Measurements from ENCODE around the gene FGF11.

The FGF11 gene

GRCh38 chr17:7476951-7477350, 37.6 kb downstream of the FGF11 start:
- no peak overlapping the region for H3K9ac ChIP-seq (ENCODE audit: low read length)
- no peaks in the 10 kb centered on the region for H3K79me2 ChIP-seq (ENCODE audit: insufficient read depth, low read length)
- H3K4me2 ChIP-seq (ENCODE audit: low read depth, low read length, poor library complexity, severe bottlenecking) = no peak overlapping the region
- H3K27me3 ChIP-seq (ENCODE audit: low read length) = no peaks in the 10 kb centered on the region
- no peaks in the 10 kb centered on the region for H3K36me3 ChIP-seq (ENCODE audit: low read length)
- no peak overlapping the region for H3K27ac ChIP-seq (ENCODE audit: low read depth, low read length)
- H3F3A ChIP-seq (ENCODE audit: insufficient read depth) = no peaks in the 10 kb centered on the region
- TF ChIP-seq CTCF (IDR thresholded peaks at IDR 0.05; ENCODE audit: insufficient read depth, low read length, poor library complexity, severe bottlenecking) = no peak
- no peak for TF ChIP-seq EZH2phosphoT487 (conservative IDR thresholded peaks at IDR 0.05; ENCODE audit: low read length)
- no peaks in the 10 kb centered on the region for H3K9me3 ChIP-seq (ENCODE audit: insufficient read depth, low read length)
- H4K20me1 ChIP-seq (ENCODE audit: low read depth, low read length) = no peaks in the 10 kb centered on the region
- no peaks in the 10 kb centered on the region for H3K9me2 ChIP-seq (replicated peaks; ENCODE audit: insufficient read depth, low read length)
- H2AFZ ChIP-seq (ENCODE audit: low read depth, low read length, severe bottlenecking) = no peak overlapping the region
- H3K4me3 ChIP-seq (ENCODE audit: insufficient read depth, low read length, poor library complexity, severe bottlenecking) = no peak overlapping the region

GRCh38 chr17:7477392-7478275, 38.3 kb downstream of the FGF11 start:
- Histone ChIP-seq H3K36me3 (ENCODE audit: low read length) (no peaks in the 10 kb centered on the region), H3F3A (ENCODE audit: insufficient read depth) (no peaks in the 10 kb centered on the region), H3K4me3 (ENCODE audit: insufficient read depth, low read length, poor library complexity, severe bottlenecking) (no peak overlapping the region), H3K9me3 (ENCODE audit: insufficient read depth, low read length) (no peaks in the 10 kb centered on the region), H3K79me2 (ENCODE audit: insufficient read depth, low read length) (no peaks in the 10 kb centered on the region), H3K9ac (ENCODE audit: low read length) (no peak overlapping the region), H2AFZ (ENCODE audit: low read depth, low read length, severe bottlenecking) (no peak overlapping the region), H4K20me1 (ENCODE audit: low read depth, low read length) (no peaks in the 10 kb centered on the region), H3K27ac (ENCODE audit: low read depth, low read length) (no peak overlapping the region), H3K4me2 (ENCODE audit: low read depth, low read length, poor library complexity, severe bottlenecking) (no peak overlapping the region), H3K9me2 (replicated peaks; ENCODE audit: insufficient read depth, low read length) (no peaks in the 10 kb centered on the region), H3K27me3 (ENCODE audit: low read length) (no peaks in the 10 kb centered on the region)
- TF ChIP-seq EZH2phosphoT487 (conservative IDR thresholded peaks at IDR 0.05; ENCODE audit: low read length) (no peak), CTCF (IDR thresholded peaks at IDR 0.05; ENCODE audit: insufficient read depth, low read length, poor library complexity, severe bottlenecking) (no peak)

- Histone ChIP-seq H3K4me3 (ENCODE audit: insufficient read depth, low read length, poor library complexity, severe bottlenecking) (peak overlapping the region; percentile 32), H3K27ac (ENCODE audit: low read depth, low read length) (no peak overlapping the region), H3K4me2 (ENCODE audit: low read depth, low read length, poor library complexity, severe bottlenecking) (peak overlapping the region; percentile 39), H3K9me3 (ENCODE audit: insufficient read depth, low read length) (no peaks in the 10 kb centered on the region), H3K9ac (ENCODE audit: low read length) (peak overlapping the region; percentile 43), H2AFZ (ENCODE audit: low read depth, low read length, severe bottlenecking) (peak overlapping the region; percentile 26), H4K20me1 (ENCODE audit: low read depth, low read length) (no peaks in the 10 kb centered on the region), H3K27me3 (ENCODE audit: low read length) (no peaks in the 10 kb centered on the region), H3K36me3 (ENCODE audit: low read length) (no peaks in the 10 kb centered on the region), H3K79me2 (ENCODE audit: insufficient read depth, low read length) (no peaks in the 10 kb centered on the region), H3F3A (ENCODE audit: insufficient read depth) (no peaks in the 10 kb centered on the region), H3K9me2 (replicated peaks; ENCODE audit: insufficient read depth, low read length) (no peaks in the 10 kb centered on the region)
- TF ChIP-seq EZH2phosphoT487 (conservative IDR thresholded peaks at IDR 0.05; ENCODE audit: low read length) (no peak), CTCF (IDR thresholded peaks at IDR 0.05; ENCODE audit: insufficient read depth, low read length, poor library complexity, severe bottlenecking) (no peak)
These were observed 39.2 kb downstream of the FGF11 start for GRCh38 chr17:7478276-7479212.
